Spleen (tissue), 11 donors: ENCODE measurements around the gene DPP4. TPM values are rescaled to one million over a fixed set of nuclear protein-coding genes. Genes with fewer than 3 reads are reported as not detected.
"Not testable (repeated sequence)": the region's sequence is repeated elsewhere in the genome, so short reads cannot be mapped to it uniquely, and the experiment has no call there.

Experiments
- DNase-seq: peaks from one replicate; pipeline ENCODE4 v3.0.0-alpha.2; 2020
- H3K27ac ChIP-seq, 8 donors: fragments of 200-600 bp; sonication (generic) in 7 of 8; 1 replicate in 4 of 8; 2 replicates in 4 of 8; pipeline versions ENCODE4 v1.5.0 to v1.8.0; 2016 to 2021; ENCODE audit warnings: inconsistent platforms in 4 of 8, mild to moderate bottlenecking in 4 of 8, moderate library complexity in 1 of 8
- H3K27me3 ChIP-seq, 7 donors: fragments of 200-600 bp; sonication (generic) in 6 of 7; replicated peaks in 1 of 7; 1 replicate in 4 of 7; 2 replicates in 3 of 7; pipeline versions ENCODE4 v1.5.0 to v1.8.0; 2016 to 2021; ENCODE audit warnings: inconsistent platforms in 3 of 7, mild to moderate bottlenecking in 1 of 7
- H3K36me3 ChIP-seq, 6 donors: fragments of 200-600 bp; sonication (generic) in 5 of 6; 1 replicate in 4 of 6; 2 replicates in 2 of 6; pipeline versions ENCODE4 v1.5.0 to v1.8.0; 2016 to 2021; ENCODE audit warnings: inconsistent platforms in 2 of 6
- H3K4me1 ChIP-seq, 6 donors: fragments of 200-600 bp; sonication (generic) in 5 of 6; 1 replicate in 3 of 6; 2 replicates in 3 of 6; pipeline versions ENCODE4 v1.5.0 to v1.8.0; 2016 to 2021; ENCODE audit warnings: inconsistent platforms in 3 of 6
- H3K4me3 ChIP-seq, 8 donors: fragments of 200-600 bp; sonication (generic) in 7 of 8; 1 replicate in 4 of 8; 2 replicates in 4 of 8; pipeline versions ENCODE4 v1.5.0 to v1.8.0; 2016 to 2021; ENCODE audit warnings: inconsistent platforms in 4 of 8, mild to moderate bottlenecking in 4 of 8, moderate library complexity in 2 of 8
- H3K9me3 ChIP-seq, 8 donors: fragments of 200-600 bp; sonication (generic) in 7 of 8; 1 replicate in 4 of 8; 2 replicates in 4 of 8; pipeline versions ENCODE4 v1.5.0 to v1.8.0; 2016 to 2021; ENCODE audit warnings: inconsistent platforms in 4 of 8
- CTCF ChIP-seq, 11 experiments: fragments of 200-600 bp in 7 of 11; fragments of 450-650 bp in 4 of 11; sonication (generic) in 4 of 11; IDR thresholded peaks in 8 of 11; conservative IDR thresholded peaks in 3 of 11; 1 replicate in 7 of 11; 2 replicates in 4 of 11; pipeline versions ENCODE4 v1.4.0 to v1.8.0; 2016 to 2021; ENCODE audit warnings: antibody characterized with exemption in 11 of 11, inconsistent platforms in 4 of 11, mild to moderate bottlenecking in 1 of 11
- POLR2A ChIP-seq, 3 donors: fragments of 450-650 bp; IDR thresholded peaks; one replicate each; pipeline ENCODE4 v1.5.1; 2017; ENCODE audit warnings: antibody characterized with exemption in 3 of 3, mild to moderate bottlenecking in 1 of 3
- POLR2AphosphoS5 ChIP-seq, 3 donors: sonication (generic); formaldehyde crosslinking; IDR thresholded peaks; one replicate each; pipeline ENCODE4 v1.5.1; 2017; ENCODE audit warnings: antibody characterized with exemption in 3 of 3
- WGBS, 5 donors: extraction: QIAGEN DNeasy Blood & Tissue Kit in 3 of 5; methylation state at CpG; one replicate each; pipeline versions ENCODE4 v1.1.5 to v1.1.7; 2013 to 2018; 5-methylcytosine and 5-hydroxymethylcytosine counted together
- intact Hi-C: fragments of 100-400 bp; cut with DNase I; formaldehyde crosslinking; loops from one replicate; pipeline ENCODE4 v1.15.0; 2023; ENCODE audit warnings: low total_unique reads
- polyA plus RNA-seq, 3 donors: library from polyadenylated mRNA; stranded (reverse); fragments of 200-250 nt; gene quantifications; one replicate each; pipeline ENCODE4 v1.2.1, GENCODE V29; 2013
- total RNA-seq, 7 donors: library from RNA; depleted of rRNA in 3 of 7; stranded (reverse); fragments of >200 nt in 3 of 7; fragmentation: NEBNext Ultra II Directional in 4 of 7; extraction: Animal tissue kit (Norgen Biotek cat#: 25700) in 4 of 7; gene quantifications; one replicate each; pipeline versions ENCODE4 v1.1.0 to v1.2.1, GENCODE V29; 2016 to 2021
- donor health status: healthy with polysubstance abuse.
- donor health status: DM: no; HTN: no; CAD: no; lungs with moderate emphysema.
- donor health status: DM: no; HTN: no; CAD: no.
- donor health status: Bipolar disorder and iron deficiency.
- donor health status: healthy.
- donor health status: DM: no; HTN: no; CAD: no.
- donor health status: DM: yes; HTN: yes; CAD: no.

The DPP4 gene
- total and polyA plus RNA-seq, 10 donors: 1.3 to 28.6 (median 18.4) TPM

GRCh38 chr2:161955211-161955610 lies 118.8 kb downstream of the DPP4 start:
- intact Hi-C loops: no loop called here
- Histone ChIP-seq H3K27me3 (no peaks in the 10 kb centered on the region), H3K36me3 (no peaks in the 10 kb centered on the region), H3K27ac (no peak overlapping the region), H3K4me1 (peaks cover 0 to 40% (median 1%) of the 10 kb centered on the region in 6 donors), H3K4me3 (no peak overlapping the region), H3K9me3 (no peaks in the 10 kb centered on the region)
- no peak for DNase-seq
- no peak for TF ChIP-seq POLR2AphosphoS5 (IDR thresholded peaks at IDR 0.05)
- no peak for TF ChIP-seq POLR2A (IDR thresholded peaks at IDR 0.05)
- no peak for TF ChIP-seq CTCF (IDR thresholded peaks at IDR 0.05 in 8 of 11, conservative IDR thresholded peaks at IDR 0.05 in 3 of 11)

- H3K27ac ChIP-seq: no peak overlapping the region
- intact Hi-C loops: no loop called here
- TF ChIP-seq CTCF (IDR thresholded peaks at IDR 0.05 in 8 of 11, conservative IDR thresholded peaks at IDR 0.05 in 3 of 11) (no peak), POLR2AphosphoS5 (IDR thresholded peaks at IDR 0.05) (no peak), POLR2A (IDR thresholded peaks at IDR 0.05) (no peak)
Measured at GRCh38 chr2:161954103-161954502, 119.9 kb downstream of the DPP4 start.

GRCh38 chr2:161953367-161953766 lies 120.6 kb downstream of the DPP4 start:
- H3K27me3 ChIP-seq, H3K9me3 ChIP-seq, H3K36me3 ChIP-seq, DNase-seq, intact Hi-C loops, H3K4me3 ChIP-seq: not testable (repeated sequence)
- H3K27ac ChIP-seq: peak overlapping the region in 1 of 8 donors; percentile 37
- H3K4me1 ChIP-seq: peaks cover 0 to 40% (median 1%) of the 10 kb centered on the region in 6 donors
- 84 to 96% (median 90%) methylated on average over 9 of the region's 9 CpGs for whole genome bisulfite sequencing, 5 donors

More at GRCh38 chr2:161954103-161954502, 119.9 kb downstream of the DPP4 start:
- H3K4me1 ChIP-seq: peaks cover 0 to 40% (median 1%) of the 10 kb centered on the region in 6 donors
- H3K4me3 ChIP-seq: no peak overlapping the region
- H3K9me3 ChIP-seq: no peaks in the 10 kb centered on the region
- H3K27me3 ChIP-seq: no peaks in the 10 kb centered on the region
- no peak for DNase-seq
- H3K36me3 ChIP-seq: no peaks in the 10 kb centered on the region

- H3K27me3 ChIP-seq: no peaks in the 10 kb centered on the region
- no peaks in the 10 kb centered on the region for H3K9me3 ChIP-seq
- intact Hi-C loops: no loop called here
- 64 to 82% (median 71%) methylated on average over 4 of the region's 4 CpGs for WGBS, 5 donors
- no peak for DNase-seq
- TF ChIP-seq POLR2A (IDR thresholded peaks at IDR 0.05): no peak
- TF ChIP-seq POLR2AphosphoS5 (IDR thresholded peaks at IDR 0.05): no peak
- no peak for TF ChIP-seq CTCF (IDR thresholded peaks at IDR 0.05 in 8 of 11, conservative IDR thresholded peaks at IDR 0.05 in 3 of 11)
- no peak overlapping the region for H3K4me3 ChIP-seq
- no peaks in the 10 kb centered on the region for H3K36me3 ChIP-seq
- H3K4me1 ChIP-seq: peaks cover 0 to 40% (median 1%) of the 10 kb centered on the region in 6 donors
- peak overlapping the region in 1 of 8 donors; percentile 37 for H3K27ac ChIP-seq
Measured at GRCh38 chr2:161952783-161953191, 121.2 kb downstream of the DPP4 start.

- intact Hi-C loops: loop anchor here (5.0 kb wide), 1 partner anchor 361 kb away; no protein-coding TSS in a partner anchor
- Histone ChIP-seq H3K9me3 (no peaks in the 10 kb centered on the region), H3K27ac (peak overlapping the region in 1 of 8 donors; percentile 9), H3K4me3 (no peak overlapping the region), H3K27me3 (no peaks in the 10 kb centered on the region), H3K4me1 (peaks cover 0 to 21% (median 2%) of the 10 kb centered on the region in 6 donors), H3K36me3 (no peaks in the 10 kb centered on the region)
- DNase-seq: no peak
- 64 to 80% (median 70%) methylated on average over 5 of the region's 5 CpGs for WGBS, 5 donors
- no peak for TF ChIP-seq POLR2AphosphoS5 (IDR thresholded peaks at IDR 0.05)
- no peak for TF ChIP-seq POLR2A (IDR thresholded peaks at IDR 0.05)
- TF ChIP-seq CTCF (IDR thresholded peaks at IDR 0.05 in 8 of 11, conservative IDR thresholded peaks at IDR 0.05 in 3 of 11): no peak
Measured at GRCh38 chr2:161947836-161948235, 126.2 kb downstream of the DPP4 start.
